Endodermal cell (in vitro differentiated cells): ENCODE data around the gene CHID1. TPM values are rescaled to one million over a fixed set of nuclear protein-coding genes. Genes with fewer than 3 reads are reported as not detected.

ENCODE experiments used
- DNase-seq: peaks from one replicate; pipeline ENCODE4 v3.0.0-alpha.2; 2017
- H3K27ac ChIP-seq: 2 replicates; pipeline ENCODE4 v1.5.1; 2013; ENCODE audit warnings: mild to moderate bottlenecking, low read depth, low read length, moderate library complexity
- H3K27me3 ChIP-seq: 2 replicates; pipeline ENCODE4 v1.6.1; 2013; ENCODE audit warnings: mild to moderate bottlenecking, low read length, moderate library complexity; ENCODE audit not compliant: insufficient read depth, control insufficient read depth, poor library complexity, severe bottlenecking
- H3K36me3 ChIP-seq: 2 replicates; pipeline ENCODE4 v1.7.0; 2013; ENCODE audit warnings: mild to moderate bottlenecking, low read length, moderate library complexity; ENCODE audit not compliant: control insufficient read depth, insufficient read depth
- H3K4me1 ChIP-seq: one replicate; pipeline ENCODE4 v1.7.0; 2013; ENCODE audit warnings: low read length; ENCODE audit not compliant: control insufficient read depth, insufficient read depth
- H3K4me3 ChIP-seq: 2 replicates; pipeline ENCODE4 v1.5.1; 2013; ENCODE audit warnings: mild to moderate bottlenecking, low read length, moderate library complexity
- H3K9ac ChIP-seq: 2 replicates; pipeline ENCODE4 v1.6.1; 2013; ENCODE audit warnings: mild to moderate bottlenecking, low read length, moderate library complexity; ENCODE audit not compliant: poor library complexity, severe bottlenecking; ENCODE audit errors: extremely low read depth
- H3K9me3 ChIP-seq: 2 replicates; pipeline ENCODE4 v1.6.1; 2013; ENCODE audit warnings: mild to moderate bottlenecking, low read length, moderate library complexity; ENCODE audit not compliant: control insufficient read depth
- H3K27ac Mint-ChIP-seq: 2 replicates; pipeline ENCODE4 v1.8.0; 2020; ENCODE audit warnings: mixed read lengths
- H3K27me3 Mint-ChIP-seq: 2 replicates; pipeline ENCODE4 v1.8.0; 2021; ENCODE audit warnings: mild to moderate bottlenecking, mixed read lengths; ENCODE audit not compliant: insufficient read depth
- H3K36me3 Mint-ChIP-seq: 2 replicates; pipeline ENCODE4 v1.8.0; 2020; ENCODE audit warnings: low read depth, mixed read lengths
- H3K4me1 Mint-ChIP-seq: 2 replicates; pipeline ENCODE4 v1.8.0; 2020; ENCODE audit warnings: mixed read lengths
- H3K4me3 Mint-ChIP-seq: 2 replicates; pipeline ENCODE4 v1.8.0; 2020; ENCODE audit warnings: mild to moderate bottlenecking, moderate library complexity, mixed read lengths
- H3K9me3 Mint-ChIP-seq: 2 replicates; pipeline ENCODE4 v1.8.0; 2020; ENCODE audit warnings: mild to moderate bottlenecking, mixed read lengths
- CTCF ChIP-seq: fragments of 200-600 bp; sonication (generic); conservative IDR thresholded peaks from 2 replicates; pipeline ENCODE4 v1.5.0; 2021; ENCODE audit warnings: antibody characterized with exemption, mild to moderate bottlenecking
- WGBS, 2 experiments: methylation state at CpG; one replicate each; pipeline versions ENCODE4 v1.1.5 to v1.1.7; 2013; ENCODE audit warnings: missing lambda C conversion rate in 2 of 2, mixed read lengths in 1 of 2; ENCODE audit not compliant: insufficient coverage in 1 of 2, insufficient read length in 1 of 2; 5-methylcytosine and 5-hydroxymethylcytosine counted together
- total RNA-seq, 2 donors: library from RNA; stranded (reverse); fragmentation: NEBNext Ultra II Directional in 1 of 2; extraction: Animal tissue kit (Norgen Biotek cat#: 25700) in 1 of 2; gene quantifications; 2 replicates in 1 of 2; 3 replicates in 1 of 2; pipeline ENCODE4 v1.2.1, GENCODE V29; 2021

CHID1 gene
- total RNA-seq, 2 donors from 2014 or later: 82.0 to 83.5 TPM

DNA sequence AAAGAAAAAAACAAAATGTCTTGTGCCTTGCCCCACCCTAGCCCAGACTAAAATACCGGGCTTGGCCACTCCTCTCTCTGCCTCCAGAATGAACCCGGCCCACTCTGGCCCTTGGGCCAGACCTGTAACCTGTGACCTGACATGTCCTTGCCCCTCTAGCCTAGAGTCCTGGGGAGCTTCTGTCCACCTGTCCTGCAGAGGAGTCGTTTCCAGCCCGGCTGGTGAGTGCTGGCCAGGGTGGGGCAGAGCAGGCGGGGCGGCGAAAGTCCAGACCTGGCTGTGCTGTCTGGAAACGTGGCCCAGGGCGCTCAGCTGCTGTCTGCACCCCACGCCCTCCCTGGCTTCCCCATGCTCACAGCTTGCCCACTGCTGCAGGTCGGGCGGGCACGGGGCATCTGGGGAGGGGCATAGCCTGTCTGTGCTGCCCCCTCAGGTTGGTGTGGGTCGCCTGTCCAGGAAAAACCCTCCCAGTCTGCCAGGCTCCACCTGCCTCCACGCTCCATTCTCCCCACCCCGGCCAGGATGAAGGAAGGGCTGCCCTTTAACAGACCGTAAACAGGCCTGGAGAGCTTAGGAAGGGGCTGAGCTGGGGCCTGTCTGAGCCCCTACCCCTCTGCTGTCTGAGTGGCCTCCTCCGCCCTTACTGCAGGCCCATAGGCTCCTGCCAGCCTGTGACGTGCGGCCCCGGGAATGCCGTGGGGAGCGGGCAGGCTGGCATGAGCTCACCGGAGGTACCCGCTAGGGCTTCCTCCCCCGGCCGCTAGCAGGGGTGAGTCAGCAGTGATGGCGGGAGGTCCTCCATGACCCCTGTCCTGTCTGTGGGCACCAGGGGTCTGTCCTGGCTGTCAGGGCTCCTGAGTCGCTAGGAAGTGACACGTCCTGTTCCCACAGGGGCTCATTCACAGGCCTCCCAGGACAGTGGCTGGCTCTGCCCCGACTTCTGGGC lies 76.0 kb downstream of the CHID1 start:
- H3K4me3 ChIP-seq: peak overlapping the region; percentile 86
- H3K4me1 Mint-ChIP-seq: peaks cover 8% of the 10 kb centered on the region
- peaks cover 24% of the 10 kb centered on the region for H3K27me3 ChIP-seq
- H3K27ac ChIP-seq: no peak overlapping the region
- peaks cover 13% of the 10 kb centered on the region for H3K4me1 ChIP-seq
- 80 to 90% methylated on average over 17 to 31 of the region's 31 CpGs for WGBS, 2 experiments
- H3K27ac Mint-ChIP-seq: no peak overlapping the region
- DNase-seq: no peak
- H3K27me3 Mint-ChIP-seq: peaks cover 25% of the 10 kb centered on the region
- H3K9ac ChIP-seq: no peak overlapping the region
- H3K9me3 ChIP-seq: no peaks in the 10 kb centered on the region
- H3K9me3 Mint-ChIP-seq: no peaks in the 10 kb centered on the region
- H3K36me3 Mint-ChIP-seq: peaks cover 26% of the 10 kb centered on the region
- peak overlapping the region; percentile 59 for H3K4me3 Mint-ChIP-seq
- TF ChIP-seq CTCF: no peak
- peaks cover 31% of the 10 kb centered on the region for H3K36me3 ChIP-seq

DNA sequence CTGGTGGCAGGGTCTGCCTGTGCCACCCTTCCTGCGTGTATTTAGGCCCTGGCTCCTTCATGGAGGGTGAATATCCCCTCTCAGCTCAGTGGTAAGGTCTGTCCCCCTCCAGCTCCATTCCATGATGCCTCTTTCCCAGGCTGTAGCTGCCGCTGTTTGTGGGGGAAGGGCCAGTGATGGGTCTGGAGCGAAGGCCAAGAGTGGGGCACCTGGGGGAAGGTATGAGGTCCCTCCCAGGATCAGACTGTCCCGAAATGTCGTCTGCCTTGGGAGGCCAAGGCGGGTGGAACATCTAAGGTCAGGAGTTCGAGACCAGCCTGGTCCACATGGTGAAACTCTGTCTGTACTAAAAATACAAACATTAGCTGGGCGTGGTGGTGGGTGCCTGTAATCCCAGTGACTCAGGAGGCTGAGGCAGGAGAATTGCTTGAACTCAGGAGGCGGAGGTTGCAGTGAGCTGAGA lies 76.7 kb downstream of the CHID1 start:
- Mint-ChIP-seq H3K27ac (peak overlapping the region; percentile 39), H3K36me3 (peaks cover 21% of the 10 kb centered on the region), H3K27me3 (peaks cover 33% of the 10 kb centered on the region), H3K4me1 (peaks cover 12% of the 10 kb centered on the region), H3K9me3 (no peaks in the 10 kb centered on the region), H3K4me3 (peak overlapping the region; percentile 59)
- DNase-seq: no peak
- Histone ChIP-seq H3K4me3 (peak overlapping the region; percentile 86), H3K9ac (peak overlapping the region; percentile 68), H3K27ac (no peak overlapping the region), H3K36me3 (peaks cover 24% of the 10 kb centered on the region), H3K4me1 (peaks cover 20% of the 10 kb centered on the region), H3K9me3 (no peaks in the 10 kb centered on the region), H3K27me3 (peaks cover 32% of the 10 kb centered on the region)
- 70 to 84% methylated on average over 4 to 9 of the region's 9 CpGs for WGBS, 2 experiments
- TF ChIP-seq CTCF: no peak

DNA sequence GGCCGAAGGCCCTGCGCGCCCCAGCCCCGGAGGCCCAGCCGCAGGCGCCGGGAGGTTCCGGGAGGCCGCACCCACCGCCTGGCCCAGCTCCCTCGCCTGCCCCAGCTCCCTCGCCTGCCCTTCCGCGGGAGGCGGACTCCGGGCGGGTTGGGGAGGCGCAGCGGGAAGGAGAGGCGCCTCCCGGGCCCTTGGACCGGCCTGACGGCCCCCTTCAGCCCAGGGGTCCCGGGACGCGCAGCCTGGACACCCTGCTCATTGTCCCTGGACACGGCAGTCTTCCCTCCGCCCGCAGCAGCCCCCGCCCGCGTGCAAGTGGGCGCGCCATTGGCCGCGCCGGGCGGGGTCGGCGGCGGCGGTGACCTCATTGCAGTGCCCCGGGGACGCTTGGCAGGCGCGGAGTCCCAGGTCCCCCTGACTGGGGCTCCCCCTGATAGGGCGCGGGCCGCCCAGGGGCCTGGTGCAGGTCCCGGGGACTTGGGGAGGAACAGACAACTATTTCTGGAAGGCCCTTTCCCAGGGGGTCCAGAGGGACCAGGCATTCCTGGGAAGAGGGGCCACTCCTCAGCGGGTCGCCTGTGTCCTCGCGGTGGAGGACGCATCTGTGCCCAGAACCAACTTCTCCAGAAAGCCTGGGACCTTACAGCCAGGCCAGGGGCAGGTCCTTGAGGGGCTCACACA lies 77.4 kb downstream of the CHID1 start:
- Mint-ChIP-seq H3K4me1 (peaks cover 16% of the 10 kb centered on the region), H3K27ac (peak overlapping the region; percentile 39), H3K9me3 (no peaks in the 10 kb centered on the region), H3K27me3 (peaks cover 39% of the 10 kb centered on the region), H3K36me3 (peaks cover 16% of the 10 kb centered on the region), H3K4me3 (peak overlapping the region; percentile 59)
- H3K9me3 ChIP-seq: no peaks in the 10 kb centered on the region
- 2% methylated on average over 12 to 54 of the region's 55 CpGs for WGBS, 2 experiments
- peaks cover 38% of the 10 kb centered on the region for H3K27me3 ChIP-seq
- H3K36me3 ChIP-seq: peaks cover 19% of the 10 kb centered on the region
- peak overlapping the region; percentile 86 for H3K4me3 ChIP-seq
- DNase-seq: peak; percentile 81
- TF ChIP-seq CTCF: no peak
- no peak overlapping the region for H3K27ac ChIP-seq
- H3K4me1 ChIP-seq: peaks cover 20% of the 10 kb centered on the region
- H3K9ac ChIP-seq: peak overlapping the region; percentile 68
